Measurements from ENCODE around the gene LTBP3.
"Not testable (repeated sequence)": the region's sequence is repeated elsewhere in the genome, so short reads cannot be mapped to it uniquely, and the experiment has no call there.

LTBP3 gene

GRCh38 chr11:65571420-65571819 is 13.3 kb upstream of the LTBP3 start:
- no peak for DNase-seq

GRCh38 chr11:65569973-65570918 is 12.1 kb upstream of the LTBP3 start, which contains the start of gene ZNRD2:
Gene ZNRD2 (plus strand): TSS chr11:65570477. CDS start chr11:65570492, 15 bp downstream.
- DNase-seq, result peak; percentile 97 to 99

- DNase-seq, result no peak
Observed at GRCh38 chr11:65569164-65569972, 11.2 kb upstream of the LTBP3 start.

- no peak for DNase-seq
Observed at GRCh38 chr11:65565624-65566453, 7.7 kb upstream of the LTBP3 start.

- not testable (repeated sequence) for DNase-seq
Observed at GRCh38 chr11:65564879-65565559, 6.9 kb upstream of the LTBP3 start.

GRCh38 chr11:65563601-65564000 is 5.4 kb upstream of the LTBP3 start:
- no peak for DNase-seq

GRCh38 chr11:65562788-65563187 is 4.6 kb upstream of the LTBP3 start:
- no peak for DNase-seq

GRCh38 chr11:65562020-65562419 is 3.9 kb upstream of the LTBP3 start:
- DNase-seq, result no peak

- DNase-seq, result no peak
Observed at GRCh38 chr11:65560555-65561418, 2.6 kb upstream of the LTBP3 start.

- DNase-seq, result no peak
Observed at GRCh38 chr11:65559951-65560537, 1.9 kb upstream of the LTBP3 start.

GRCh38 chr11:65559535-65559934 is 1.4 kb upstream of the LTBP3 start:
- no peak for DNase-seq

- DNase-seq, result no peak
Observed at GRCh38 chr11:65558930-65559509, 861 bp upstream of the LTBP3 start.

GRCh38 chr11:65557280-65558001 is 718 bp downstream of the LTBP3 start:
- no peak for DNase-seq

- DNase-seq, result no peak
Observed at GRCh38 chr11:65556470-65557279, 1.5 kb downstream of the LTBP3 start.

- no peak for DNase-seq
Observed at GRCh38 chr11:65555693-65556231, 2.4 kb downstream of the LTBP3 start.

GRCh38 chr11:65554842-65555430 is 3.2 kb downstream of the LTBP3 start:
- DNase-seq, result no peak

- no peak for DNase-seq
Observed at GRCh38 chr11:65554057-65554818, 3.9 kb downstream of the LTBP3 start.

Measured in NCI-H1930 (cell line).